ENCODE data around the gene PARM1. TPM values are rescaled to one million over a fixed set of nuclear protein-coding genes. Genes with fewer than 3 reads are reported as not detected.

The PARM1 gene
- total and polyA plus RNA-seq, 2 donors (not counting 1 experiment from before 2014, with no cell fraction given) = 7.8 to 10.4 TPM

- no peak overlapping the region for H3K4me2 ChIP-seq (replicated peaks; ENCODE audit: low read depth, low read length, poor library complexity, severe bottlenecking)
- no peaks in the 10 kb centered on the region for H3K27me3 ChIP-seq (replicated peaks in 1 of 4; ENCODE audit: control extremely low read depth in 1 of 4, control insufficient read depth in 3 of 4, insufficient read depth in 4 of 4, low read length in 3 of 4)
- H3K4me3 ChIP-seq (ENCODE audit: control extremely low read depth in 1 of 5, extremely low read depth in 1 of 5, insufficient read depth in 1 of 5, low read depth in 2 of 5, low read length in 4 of 5) = no peak overlapping the region
- no peaks in the 10 kb centered on the region for H3K9me3 ChIP-seq (ENCODE audit: control extremely low read depth in 1 of 3, control insufficient read depth in 2 of 3, insufficient read depth in 1 of 3, low read length in 2 of 3)
- no peaks in the 10 kb centered on the region for H3K27me3 Mint-ChIP-seq
- no peak overlapping the region for H3K9ac ChIP-seq (ENCODE audit: low read length)
- no CpG with 5 or more reads among the region's 2 CpGs for WGBS (ENCODE audit: insufficient coverage)
- TF ChIP-seq, protein P1, sequence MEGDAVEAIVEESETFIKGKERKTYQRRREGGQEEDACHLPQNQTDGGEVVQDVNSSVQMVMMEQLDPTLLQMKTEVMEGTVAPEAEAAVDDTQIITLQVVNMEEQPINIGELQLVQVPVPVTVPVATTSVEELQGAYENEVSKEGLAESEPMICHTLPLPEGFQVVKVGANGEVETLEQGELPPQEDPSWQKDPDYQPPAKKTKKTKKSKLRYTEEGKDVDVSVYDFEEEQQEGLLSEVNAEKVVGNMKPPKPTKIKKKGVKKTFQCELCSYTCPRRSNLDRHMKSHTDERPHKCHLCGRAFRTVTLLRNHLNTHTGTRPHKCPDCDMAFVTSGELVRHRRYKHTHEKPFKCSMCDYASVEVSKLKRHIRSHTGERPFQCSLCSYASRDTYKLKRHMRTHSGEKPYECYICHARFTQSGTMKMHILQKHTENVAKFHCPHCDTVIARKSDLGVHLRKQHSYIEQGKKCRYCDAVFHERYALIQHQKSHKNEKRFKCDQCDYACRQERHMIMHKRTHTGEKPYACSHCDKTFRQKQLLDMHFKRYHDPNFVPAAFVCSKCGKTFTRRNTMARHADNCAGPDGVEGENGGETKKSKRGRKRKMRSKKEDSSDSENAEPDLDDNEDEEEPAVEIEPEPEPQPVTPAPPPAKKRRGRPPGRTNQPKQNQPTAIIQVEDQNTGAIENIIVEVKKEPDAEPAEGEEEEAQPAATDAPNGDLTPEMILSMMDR (IDR thresholded peaks at IDR 0.05) = no peak
- no peak for TF ChIP-seq EZH2 (IDR thresholded peaks at IDR 0.05; ENCODE audit: borderline replicate concordance, insufficient read depth, low read depth, low read length, poor library complexity, severe bottlenecking)
- intact Hi-C loops (cut with micrococcal nuclease) = no loop called here
- ChIA-PET CTCF (no interaction called here), POLR2A (no interaction called here)
- no peak for DNase-seq
- H3K4me1 ChIP-seq (ENCODE audit: control insufficient read depth in 2 of 2, insufficient read depth in 2 of 2, low read length in 2 of 2) = no peaks in the 10 kb centered on the region
- no peak overlapping the region for H3K27ac ChIP-seq (ENCODE audit: low read length in 2 of 2)
- no peak overlapping the region for H3K27ac Mint-ChIP-seq
- ATAC-seq (ENCODE audit: low read depth) = no peak
- no peaks in the 10 kb centered on the region for H4K20me1 ChIP-seq (ENCODE audit: control insufficient read depth, insufficient read depth, low read length, poor library complexity, severe bottlenecking)
- no peak overlapping the region for H2AFZ ChIP-seq (ENCODE audit: insufficient read depth, low read depth, low read length, poor library complexity, severe bottlenecking)
- H3K36me3 ChIP-seq (replicated peaks in 1 of 2; ENCODE audit: control extremely low read depth in 1 of 2, control insufficient read depth in 1 of 2, extremely low read depth in 1 of 2, insufficient read depth in 2 of 2, low read length in 1 of 2) = no peaks in the 10 kb centered on the region
- peaks cover 20% of the 10 kb centered on the region for H3K4me1 Mint-ChIP-seq
- H3K9me3 Mint-ChIP-seq (ENCODE audit: insufficient read depth) = no peaks in the 10 kb centered on the region
- no peak overlapping the region for H3K4me3 Mint-ChIP-seq
- H3K79me2 ChIP-seq (ENCODE audit: control insufficient read depth, insufficient read depth, low read length) = no peaks in the 10 kb centered on the region
Measured at GRCh38 chr4:74968456-74969164, 35.7 kb downstream of the PARM1 start.
